GM12878 (cell line): ENCODE results near the gene SLC3A2. TPM values are rescaled to one million over a fixed set of nuclear protein-coding genes. Genes with fewer than 3 reads are reported as not detected.

Source experiments
- ATAC-seq: fragments of 200-7000 bp; cut with Tn5 transposase; 3 replicates; pipeline ENCODE4 v1.9.1; 2020; ENCODE audit warnings: mild to moderate bottlenecking, moderate library complexity
- BruUV-seq: library from RNA; stranded (reverse); fragments of 400-500 nt; replicated peaks from 2 replicates; lab custom pipeline; 2021; lab: Mats Ljungman, UMichigan
- CTCF ChIA-PET: fragments of 300-600 bp; sonication (Branson Sonifier 250); formaldehyde crosslinking; extraction: SDS; loops from one replicate; lab custom pipeline; 2021; ENCODE audit warnings: inconsistent platforms; lab: Yijun Ruan, JAX
- POLR2A ChIA-PET: fragments of 350-600 bp; formaldehyde crosslinking; extraction: SDS; loops from one replicate; lab custom pipeline; 2021; ENCODE audit warnings: inconsistent platforms; lab: Charles Lee
- RAD21 ChIA-PET: fragments of 300-600 bp; sonication (Branson Sonifier 250); formaldehyde crosslinking; loops from one replicate; lab custom pipeline; 2023; ENCODE audit warnings: antibody characterized with exemption; ENCODE audit not compliant: unreplicated experiment; lab: Charles Lee
- SMC1A ChIA-PET: fragments of 300-600 bp; sonication (Branson Sonifier 250); formaldehyde crosslinking; loops from one replicate; lab custom pipeline; 2023; ENCODE audit not compliant: unreplicated experiment, uncharacterized antibody; lab: Charles Lee
- DNase-seq: peaks from one replicate; pipeline ENCODE4 v3.0.0-alpha.2; 2011; ENCODE audit warnings: low read depth, low spot score
- FAIRE-seq: peaks from 3 replicates; lab custom pipeline; 2011; peaks lifted over from hg19 to GRCh38; lab: Jason Lieb, UNC
- H2AFZ ChIP-seq: 2 replicates; pipeline ENCODE4 v1.6.0; 2011; ENCODE audit warnings: low read depth, low read length, control low read depth; ENCODE audit not compliant: control insufficient read depth
- H3K27ac ChIP-seq: 2 replicates; pipeline ENCODE4 v1.5.1; 2011; ENCODE audit warnings: control low read depth; ENCODE audit not compliant: control insufficient read depth, insufficient read depth
- H3K27me3 ChIP-seq, 2 experiments: replicated peaks in 1 of 2; 2 replicates each; pipeline versions ENCODE4 v1.6.0 to v1.6.1; 2011; ENCODE audit warnings: low read length in 1 of 2; ENCODE audit not compliant: control insufficient read depth in 2 of 2, insufficient read depth in 2 of 2
- H3K36me3 ChIP-seq, 2 experiments: 2 replicates each; pipeline ENCODE4 v1.5.1; 2011; ENCODE audit warnings: low read length in 1 of 2; ENCODE audit not compliant: control insufficient read depth in 2 of 2, insufficient read depth in 2 of 2
- H3K4me1 ChIP-seq: 2 replicates; pipeline ENCODE4 v1.6.1; 2011; ENCODE audit warnings: mild to moderate bottlenecking, low read length, moderate library complexity, mixed read lengths; ENCODE audit not compliant: control insufficient read depth, insufficient read depth
- H3K4me2 ChIP-seq: 2 replicates; pipeline ENCODE4 v1.6.0; 2011; ENCODE audit warnings: control low read depth; ENCODE audit not compliant: control insufficient read depth, insufficient read depth
- H3K4me3 ChIP-seq: fragments of 200-600 bp; sonication (generic); 2 replicates; pipeline ENCODE4 v1.5.1; 2016
- H3K79me2 ChIP-seq: 2 replicates; pipeline ENCODE4 v1.6.0; 2011; ENCODE audit warnings: low read length; ENCODE audit not compliant: control insufficient read depth, insufficient read depth
- H3K9ac ChIP-seq: 2 replicates; pipeline ENCODE4 v1.8.0; 2011; ENCODE audit warnings: low read length, control low read depth, mixed read lengths; ENCODE audit not compliant: control insufficient read depth, insufficient read depth
- H3K9me3 ChIP-seq: replicated peaks from 3 replicates; pipeline ENCODE4 v1.5.1; 2011; ENCODE audit warnings: mild to moderate bottlenecking, low read length; ENCODE audit not compliant: control insufficient read depth, insufficient read depth
- H4K20me1 ChIP-seq: 2 replicates; pipeline ENCODE4 v1.6.0; 2011; ENCODE audit not compliant: control insufficient read depth, insufficient read depth
- ETV6 ChIP-seq, 2 experiments: fragments of 450-650 bp in 1 of 2; IDR thresholded peaks in 1 of 2; conservative IDR thresholded peaks in 1 of 2; 2 replicates each; pipeline ENCODE4 v1.6.1; 2014; ENCODE audit warnings: antibody characterized with exemption in 1 of 2, borderline replicate concordance in 1 of 2, low read depth in 1 of 2, mild to moderate bottlenecking in 1 of 2, moderate library complexity in 1 of 2
- HDAC6 ChIP-seq: fragments of 200-600 bp; sonication (generic); IDR thresholded peaks from one replicate; pipeline ENCODE4 v1.8.0; 2017; ENCODE audit warnings: antibody characterized with exemption; ENCODE audit not compliant: unreplicated experiment
- HSF1 ChIP-seq: fragments of 150-350 bp; IDR thresholded peaks from 2 replicates; pipeline ENCODE4 v1.6.1; 2014; ENCODE audit warnings: mild to moderate bottlenecking, low read depth, low read length
- MYC ChIP-seq: IDR thresholded peaks from 2 replicates; pipeline ENCODE4 v1.6.1; 2011; ENCODE audit warnings: mild to moderate bottlenecking, low read length, moderate library complexity, inconsistent platforms; ENCODE audit not compliant: insufficient read depth, insufficient replicate concordance, insufficient read length, severe bottlenecking
- NFYB ChIP-seq: IDR thresholded peaks from 2 replicates; pipeline ENCODE4 v1.6.1; 2011; ENCODE audit warnings: low read depth, mild to moderate bottlenecking, low read length, improper control_type of control experiment, moderate library complexity; ENCODE audit not compliant: insufficient read depth
- NR2C1 ChIP-seq: fragments of 450-650 bp; IDR thresholded peaks from 2 replicates; pipeline ENCODE4 v1.6.1; 2017; ENCODE audit warnings: antibody characterized with exemption, mild to moderate bottlenecking, moderate library complexity
- NR2F1 ChIP-seq: fragments of 450-650 bp; conservative IDR thresholded peaks from 2 replicates; pipeline ENCODE4 v1.6.1; 2017; ENCODE audit warnings: mild to moderate bottlenecking
- NRF1 ChIP-seq: conservative IDR thresholded peaks from 2 replicates; pipeline ENCODE4 v1.6.1; 2011; ENCODE audit warnings: mild to moderate bottlenecking, low read depth, low read length, improper control_type of control experiment
- YY1 ChIP-seq: IDR thresholded peaks from 2 replicates; pipeline ENCODE4 v1.6.1; 2011; ENCODE audit warnings: low read depth, mild to moderate bottlenecking, low read length
- WGBS: methylation state at CpG from one replicate; pipeline ENCODE4 v1.1.6; 2016; ENCODE audit warnings: low lambda C conversion rate; ENCODE audit not compliant: insufficient replicate concordance, insufficient coverage; ENCODE audit errors: missing lambda C conversion rate; 5-methylcytosine and 5-hydroxymethylcytosine counted together
- in situ Hi-C: fragments of 300-500 bp; cut with MboI; formaldehyde crosslinking; loops from 9 replicates; pipeline ENCODE4 v1.14.3; 2018; ENCODE audit warnings: mixed read lengths
- intact Hi-C: fragments of 100-400 bp; cut with micrococcal nuclease; formaldehyde crosslinking; loops from one replicate; pipeline ENCODE4 v1.14.2; 2022; ENCODE audit not compliant: unreplicated experiment
- polyA plus RNA-seq, 11 experiments: library from polyadenylated mRNA; depleted of rRNA in 4 of 11; unstranded in 6 of 11; stranded (reverse) in 5 of 11; fragments of >200 nt; fragmentation: Nextera tagmentation in 4 of 11; fragmentation: Illumina TruSeq in 1 of 11; extraction: Ambion mirVana in 4 of 11; extraction: Trizol in 1 of 11; gene quantifications; 1 replicate in 1 of 11; 2 replicates in 10 of 11; pipeline versions ENCODE4 v1.2.1 to v1.2.3, GENCODE V29; 2011 to 2016; ENCODE audit warnings: inconsistent platforms in 2 of 11, missing spikeins in 2 of 11, low read depth in 1 of 11
- total RNA-seq, 4 experiments: library from RNA; depleted of rRNA in 3 of 4; stranded (reverse); fragments of >200 nt in 3 of 4; fragmentation: Illumina TruSeq in 1 of 4; extraction: Trizol in 1 of 4; gene quantifications; 2 replicates each; pipeline versions ENCODE4 v1.2.1 to v1.2.3, GENCODE V29; 2013 to 2021
- TF ChIP-seq, protein P1 (sequence below): fragments of 450-650 bp; IDR thresholded peaks from 2 replicates; pipeline ENCODE4 v1.6.1; 2016; ENCODE audit warnings: mild to moderate bottlenecking

Gene SLC3A2
- total and polyA plus RNA-seq, 10 of the 15 experiments (the other 5 are each of a cell fraction or from before 2014, with no cell fraction given): 6.9 to 158 (median 106) TPM

DNA sequence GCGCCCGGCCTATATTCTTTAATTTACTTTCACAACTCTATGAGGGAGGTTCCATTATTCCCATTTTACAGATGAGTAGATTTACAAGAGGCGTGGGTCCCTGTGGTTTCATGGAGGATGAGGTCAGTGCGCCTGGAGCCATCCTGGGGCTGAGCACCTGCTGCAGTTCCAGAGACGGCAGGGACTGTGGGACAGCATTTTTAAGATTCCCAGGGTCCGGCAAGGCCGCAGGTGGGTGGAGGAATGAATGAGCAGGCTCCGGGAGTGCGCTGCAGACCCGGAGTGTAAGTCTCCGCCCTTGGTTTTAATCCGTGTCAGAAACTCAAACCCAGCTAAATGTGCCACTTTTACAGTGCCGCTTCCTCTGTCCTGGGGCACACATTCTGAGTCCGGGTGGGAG, 44.6 kb downstream of the SLC3A2 start:
- TF ChIP-seq NR2C1 (no peak), YY1 (no peak), NRF1 (no peak), NR2F1 (no peak), HSF1 (no peak), ETV6 (conservative IDR thresholded peaks at IDR 0.05 in 1 of 2, IDR thresholded peaks at IDR 0.05 in 1 of 2; ENCODE audit: borderline replicate concordance in 1 of 2, low read depth in 1 of 2) (no peak), NFYB (no peak), HDAC6 (no peak), MYC (no peak)
- TF ChIP-seq, protein P1, sequence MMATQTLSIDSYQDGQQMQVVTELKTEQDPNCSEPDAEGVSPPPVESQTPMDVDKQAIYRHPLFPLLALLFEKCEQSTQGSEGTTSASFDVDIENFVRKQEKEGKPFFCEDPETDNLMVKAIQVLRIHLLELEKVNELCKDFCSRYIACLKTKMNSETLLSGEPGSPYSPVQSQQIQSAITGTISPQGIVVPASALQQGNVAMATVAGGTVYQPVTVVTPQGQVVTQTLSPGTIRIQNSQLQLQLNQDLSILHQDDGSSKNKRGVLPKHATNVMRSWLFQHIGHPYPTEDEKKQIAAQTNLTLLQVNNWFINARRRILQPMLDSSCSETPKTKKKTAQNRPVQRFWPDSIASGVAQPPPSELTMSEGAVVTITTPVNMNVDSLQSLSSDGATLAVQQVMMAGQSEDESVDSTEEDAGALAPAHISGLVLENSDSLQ: no peak
- no peaks in the 10 kb centered on the region for H3K36me3 ChIP-seq
- ATAC-seq: no peak
- no peak overlapping the region for H3K4me3 ChIP-seq
- H3K9ac ChIP-seq: no peak overlapping the region
- WGBS: 26% methylated on average over 14 of the region's 14 CpGs
- ChIA-PET SMC1A (no interaction called here), CTCF (interaction anchor here (7.1 kb wide), 1 partner anchor 19 kb away, joined by 45 read pairs; no protein-coding TSS in a partner anchor), RAD21 (no interaction called here), POLR2A (no interaction called here)
- H3K27me3 ChIP-seq: peaks cover 12 to 22% of the 10 kb centered on the region in 2 experiments
- H3K79me2 ChIP-seq: no peaks in the 10 kb centered on the region
- no peak for DNase-seq
- no peak overlapping the region for H3K4me2 ChIP-seq
- H3K4me1 ChIP-seq: peaks cover 19% of the 10 kb centered on the region
- no TSS peak for BruUV-seq
- in situ Hi-C loops (no loop called here), intact Hi-C loops (no loop called here)
- no peak for FAIRE-seq
- H4K20me1 ChIP-seq: no peaks in the 10 kb centered on the region
- no peak overlapping the region for H2AFZ ChIP-seq
- H3K27ac ChIP-seq: no peak overlapping the region
- no peaks in the 10 kb centered on the region for H3K9me3 ChIP-seq
